Ectodermal cell (in vitro differentiated cells): ENCODE results near the gene TRIM14.
"Not testable (repeated sequence)": the region's sequence is repeated elsewhere in the genome, so short reads cannot be mapped to it uniquely, and the experiment has no call there.

Experiments used
- H3K27ac ChIP-seq: 2 replicates; pipeline ENCODE4 v1.7.0; 2013; ENCODE audit warnings: mild to moderate bottlenecking, low read depth, low read length; ENCODE audit not compliant: insufficient read depth, poor library complexity, severe bottlenecking
- H3K27me3 ChIP-seq: 2 replicates; pipeline ENCODE4 v1.7.0; 2013; ENCODE audit warnings: mild to moderate bottlenecking, low read length; ENCODE audit not compliant: insufficient read depth, control insufficient read depth, poor library complexity, severe bottlenecking
- H3K36me3 ChIP-seq: one replicate; pipeline ENCODE4 v1.7.0; 2013; ENCODE audit warnings: low read length; ENCODE audit not compliant: control insufficient read depth, insufficient read depth
- H3K4me1 ChIP-seq: one replicate; pipeline ENCODE4 v1.7.0; 2013; ENCODE audit warnings: low read length; ENCODE audit not compliant: control insufficient read depth, insufficient read depth
- H3K4me3 ChIP-seq: 2 replicates; pipeline ENCODE4 v1.7.0; 2013; ENCODE audit warnings: low read depth, low read length, control low read depth; ENCODE audit not compliant: insufficient read depth
- H3K9me3 ChIP-seq: 2 replicates; pipeline ENCODE4 v1.7.0; 2013; ENCODE audit warnings: mild to moderate bottlenecking, low read length, moderate library complexity; ENCODE audit not compliant: control insufficient read depth
- WGBS, 2 experiments: methylation state at CpG; one replicate each; pipeline ENCODE4 v1.1.7; 2013; ENCODE audit warnings: missing lambda C conversion rate in 2 of 2; 5-methylcytosine and 5-hydroxymethylcytosine counted together

Gene TRIM14

GRCh38 chr9:98130576-98131228, 11.7 kb upstream of the TRIM14 start:
- WGBS, 2 experiments = 93 to 95% methylated on average over 13 of the region's 13 CpGs
- H3K4me1 ChIP-seq = peaks cover 7% of the 10 kb centered on the region
- H3K27me3 ChIP-seq = no peaks in the 10 kb centered on the region
- no peak overlapping the region for H3K4me3 ChIP-seq
- no peak overlapping the region for H3K27ac ChIP-seq
- no peaks in the 10 kb centered on the region for H3K36me3 ChIP-seq
- no peaks in the 10 kb centered on the region for H3K9me3 ChIP-seq

DNA sequence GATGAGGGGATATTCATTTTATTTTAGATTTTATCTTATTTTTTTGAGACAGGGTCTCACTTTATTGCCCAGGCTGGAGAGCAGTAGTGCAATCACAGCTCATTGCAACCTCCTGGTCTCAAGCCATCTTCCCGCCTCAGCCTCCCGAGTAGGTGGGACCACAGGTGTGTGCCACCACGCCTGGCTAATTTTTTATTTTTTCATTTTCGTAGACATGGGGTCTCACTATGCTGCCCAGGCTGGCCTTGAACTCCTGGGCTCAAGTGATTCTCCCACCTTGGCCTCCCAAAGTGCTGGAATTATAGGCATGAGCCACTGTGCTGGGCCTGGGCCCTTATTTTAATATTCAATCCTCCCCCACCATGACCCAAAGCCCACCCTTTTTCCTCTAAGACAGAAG, 11.0 kb upstream of the TRIM14 start:
- not testable (repeated sequence) for H3K4me3 ChIP-seq, H3K4me1 ChIP-seq, H3K27ac ChIP-seq, H3K27me3 ChIP-seq, H3K36me3 ChIP-seq, H3K9me3 ChIP-seq
- 95 to 96% methylated on average over 4 of the region's 4 CpGs for WGBS, 2 experiments

DNA sequence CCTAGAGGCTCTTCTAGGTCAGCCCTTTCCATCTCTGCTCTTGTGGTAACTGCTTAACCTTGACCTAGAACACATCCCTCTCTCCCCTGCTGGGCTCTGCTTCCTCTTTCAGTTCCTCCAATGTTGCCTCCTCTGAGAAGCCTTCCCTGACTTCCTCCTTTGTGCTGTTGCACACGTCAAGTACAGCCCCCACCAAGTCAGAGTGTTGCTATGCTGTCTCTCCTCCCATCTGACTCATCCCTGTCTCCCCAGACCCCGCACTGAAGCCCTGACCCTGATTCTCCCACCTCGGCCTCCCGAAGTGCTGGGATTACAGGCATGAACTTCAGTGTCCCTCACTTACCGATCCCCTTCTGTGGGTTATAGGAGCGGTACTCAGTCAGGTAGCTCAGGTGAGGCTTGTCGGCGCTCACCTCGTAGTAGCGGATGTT, 10.4 kb upstream of the TRIM14 start:
- no peaks in the 10 kb centered on the region for H3K9me3 ChIP-seq
- H3K27me3 ChIP-seq = no peaks in the 10 kb centered on the region
- H3K36me3 ChIP-seq = no peaks in the 10 kb centered on the region
- no peak overlapping the region for H3K4me3 ChIP-seq
- peaks cover 7% of the 10 kb centered on the region for H3K4me1 ChIP-seq
- 88 to 92% methylated on average over 10 of the region's 10 CpGs for WGBS, 2 experiments
- no peak overlapping the region for H3K27ac ChIP-seq

DNA sequence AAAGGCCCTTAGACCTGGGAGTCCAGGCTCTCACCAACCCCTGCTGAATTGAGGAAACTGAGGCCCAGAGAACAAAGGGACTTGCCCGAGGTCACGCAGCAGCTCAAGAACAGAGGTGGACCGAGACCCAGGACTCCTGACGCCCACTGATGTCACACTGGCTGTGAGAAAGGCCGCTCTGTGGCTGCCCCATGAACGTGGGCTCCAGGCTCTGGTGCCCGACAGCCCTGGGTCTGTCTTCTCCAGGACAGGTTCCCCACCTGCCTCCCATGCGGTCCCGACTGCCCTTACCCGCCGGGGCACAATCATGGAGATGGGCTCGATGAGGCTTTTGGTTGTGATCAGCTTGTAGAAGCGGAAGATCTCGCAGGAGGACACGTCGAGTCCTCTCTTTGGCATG, 9.3 kb upstream of the TRIM14 start:
- H3K9me3 ChIP-seq = no peaks in the 10 kb centered on the region
- no peak overlapping the region for H3K4me3 ChIP-seq
- H3K36me3 ChIP-seq = no peaks in the 10 kb centered on the region
- H3K27ac ChIP-seq = no peak overlapping the region
- no peaks in the 10 kb centered on the region for H3K27me3 ChIP-seq
- H3K4me1 ChIP-seq = peaks cover 6% of the 10 kb centered on the region
- 96% methylated on average over 16 of the region's 16 CpGs for WGBS, 2 experiments

GRCh38 chr9:98127226-98127625, 8.2 kb upstream of the TRIM14 start:
- Histone ChIP-seq H3K4me3 (no peak overlapping the region), H3K36me3 (no peaks in the 10 kb centered on the region), H3K9me3 (no peaks in the 10 kb centered on the region), H3K27me3 (no peaks in the 10 kb centered on the region), H3K4me1 (no peaks in the 10 kb centered on the region), H3K27ac (no peak overlapping the region)
- WGBS, 2 experiments = 96 to 97% methylated on average over 8 of the region's 8 CpGs

DNA sequence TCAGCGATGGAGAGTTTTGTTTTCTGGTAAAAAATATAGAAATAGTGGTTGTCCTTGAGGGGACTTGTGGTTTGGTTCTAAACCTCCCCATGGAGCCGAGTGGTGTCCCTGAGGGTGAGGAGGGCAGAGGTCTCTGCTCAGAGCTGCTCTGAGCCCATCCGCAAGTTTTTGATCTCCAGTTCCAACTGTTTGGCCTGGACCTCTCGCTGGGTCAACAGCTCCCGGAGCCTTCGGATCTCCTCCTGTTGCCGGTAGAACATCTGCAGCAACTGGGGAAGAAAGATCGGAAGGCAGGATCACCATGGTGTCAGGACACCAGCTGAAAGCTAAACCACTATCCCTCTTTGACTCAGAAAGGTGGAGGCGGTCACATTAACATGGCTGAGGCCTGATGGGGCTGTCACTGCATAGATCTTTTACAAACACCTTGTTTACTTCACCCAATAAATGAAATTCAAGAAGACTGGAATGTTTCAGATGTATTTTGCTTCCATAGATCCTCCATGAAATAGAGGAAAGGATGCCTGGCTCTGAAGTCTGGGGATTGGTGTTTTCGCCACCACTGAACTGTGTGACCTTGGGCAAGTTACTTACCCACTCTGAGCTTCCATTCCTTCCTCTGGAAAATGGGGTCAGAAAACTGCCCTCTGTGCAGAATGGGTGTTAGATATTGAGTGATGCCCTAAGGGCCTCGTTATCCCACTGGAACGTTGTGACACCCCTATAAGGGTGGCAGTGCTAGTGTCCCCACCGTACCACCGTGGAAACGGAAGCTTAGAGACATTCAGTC, 5.8 kb upstream of the TRIM14 start:
- 92 to 93% methylated on average over 15 of the region's 15 CpGs for WGBS, 2 experiments
- Histone ChIP-seq H3K27ac (no peak overlapping the region), H3K4me1 (no peaks in the 10 kb centered on the region), H3K27me3 (no peaks in the 10 kb centered on the region), H3K4me3 (no peak overlapping the region), H3K9me3 (no peaks in the 10 kb centered on the region), H3K36me3 (no peaks in the 10 kb centered on the region)

DNA sequence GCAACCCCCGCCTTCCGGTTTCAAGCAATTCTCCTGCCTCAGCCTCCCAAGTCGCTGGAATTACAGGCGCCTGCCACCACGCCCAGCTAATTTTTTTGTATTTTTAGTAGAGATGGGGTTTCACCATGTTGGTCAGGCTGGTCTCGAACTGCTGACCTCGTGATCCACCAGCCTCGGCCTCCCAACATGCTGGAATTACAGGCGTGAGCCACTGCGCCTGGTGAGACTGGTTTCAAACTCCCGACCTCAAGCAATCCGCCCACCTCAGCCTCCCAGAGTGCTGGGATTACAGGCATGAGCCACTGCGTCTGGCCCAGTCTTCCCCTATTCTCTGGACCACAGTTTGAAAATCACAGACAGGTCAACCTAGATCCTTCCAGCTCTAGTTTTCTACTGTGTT, 5.1 kb upstream of the TRIM14 start:
- not testable (repeated sequence) for H3K27me3 ChIP-seq, H3K4me1 ChIP-seq, H3K36me3 ChIP-seq, H3K4me3 ChIP-seq, H3K9me3 ChIP-seq, H3K27ac ChIP-seq
- WGBS, 2 experiments = 93 to 95% methylated on average over 13 of the region's 13 CpGs

GRCh38 chr9:98121058-98121457, 2.0 kb upstream of the TRIM14 start:
- Histone ChIP-seq H3K4me3 (no peak overlapping the region), H3K27me3 (peaks cover 14% of the 10 kb centered on the region), H3K27ac (no peak overlapping the region), H3K9me3 (no peaks in the 10 kb centered on the region), H3K36me3 (no peaks in the 10 kb centered on the region), H3K4me1 (no peaks in the 10 kb centered on the region)
- 93 to 94% methylated on average over 3 of the region's 3 CpGs for WGBS, 2 experiments

DNA sequence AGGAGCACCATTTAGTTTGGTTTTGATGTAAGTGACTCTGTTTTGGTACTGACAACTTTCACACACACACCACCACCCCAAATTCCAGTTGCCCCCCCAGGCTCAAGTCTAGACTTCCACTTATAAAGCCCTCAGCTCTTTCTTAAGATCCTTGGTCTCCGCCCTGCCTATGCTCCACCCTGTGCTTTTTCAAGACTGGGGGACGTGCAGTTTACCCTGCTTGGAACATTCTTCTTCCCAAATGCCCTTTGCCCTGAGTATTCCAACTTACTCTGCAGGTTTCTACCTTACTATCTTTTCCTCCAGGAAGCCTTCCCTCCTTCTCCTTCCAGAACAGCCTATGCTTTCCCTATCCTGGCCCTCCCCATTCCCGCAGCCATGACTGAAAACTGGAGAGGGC, 1.5 kb upstream of the TRIM14 start:
- Histone ChIP-seq H3K36me3 (no peaks in the 10 kb centered on the region), H3K27me3 (peaks cover 14% of the 10 kb centered on the region), H3K27ac (no peak overlapping the region), H3K4me3 (no peak overlapping the region), H3K4me1 (no peaks in the 10 kb centered on the region), H3K9me3 (no peaks in the 10 kb centered on the region)
- 85 to 95% methylated on average over 3 of the region's 3 CpGs for WGBS, 2 experiments

- Histone ChIP-seq H3K36me3 (no peaks in the 10 kb centered on the region), H3K27me3 (peaks cover 14% of the 10 kb centered on the region), H3K4me1 (no peaks in the 10 kb centered on the region), H3K27ac (no peak overlapping the region), H3K4me3 (no peak overlapping the region), H3K9me3 (no peaks in the 10 kb centered on the region)
- 61% methylated on average over 5 of the region's 5 CpGs for WGBS, 2 experiments
Observed at GRCh38 chr9:98117984-98118639, 910 bp downstream of the TRIM14 start.
